Nephron (organoid): ENCODE measurements around the gene BORCS5.
A peak's percentile ranks its signal among the peaks of the same experiment; 100 is the strongest.

ENCODE experiments used
- H3K27ac Mint-ChIP-seq, 3 experiments: 2 replicates each; pipeline ENCODE4 v1.8.0; 2020; ENCODE audit warnings: mixed read lengths in 3 of 3, mild to moderate bottlenecking in 2 of 3, moderate library complexity in 1 of 3
- H3K27me3 Mint-ChIP-seq: 2 replicates; pipeline ENCODE4 v1.8.0; 2021; ENCODE audit warnings: low read depth, mild to moderate bottlenecking, moderate library complexity, mixed read lengths
- H3K36me3 Mint-ChIP-seq: 2 replicates; pipeline ENCODE4 v1.8.0; 2020; ENCODE audit warnings: low read depth, mixed read lengths
- H3K4me1 Mint-ChIP-seq: 2 replicates; pipeline ENCODE4 v1.8.0; 2020; ENCODE audit warnings: mixed read lengths
- H3K4me3 Mint-ChIP-seq, 3 experiments: 2 replicates each; pipeline ENCODE4 v1.8.0; 2020; ENCODE audit warnings: mild to moderate bottlenecking in 3 of 3, mixed read lengths in 3 of 3, moderate library complexity in 2 of 3
- H3K9me3 Mint-ChIP-seq: 2 replicates; pipeline ENCODE4 v1.8.0; 2020; ENCODE audit warnings: mixed read lengths
- TF ChIP-seq, protein P1 (sequence below), 3 experiments: fragments of 200-600 bp; sonication (generic); IDR thresholded peaks; one replicate each; pipeline ENCODE4 v1.5.0; 2021; ENCODE audit warnings: antibody characterized with exemption in 3 of 3; ENCODE audit not compliant: unreplicated experiment in 3 of 3

Gene BORCS5

DNA sequence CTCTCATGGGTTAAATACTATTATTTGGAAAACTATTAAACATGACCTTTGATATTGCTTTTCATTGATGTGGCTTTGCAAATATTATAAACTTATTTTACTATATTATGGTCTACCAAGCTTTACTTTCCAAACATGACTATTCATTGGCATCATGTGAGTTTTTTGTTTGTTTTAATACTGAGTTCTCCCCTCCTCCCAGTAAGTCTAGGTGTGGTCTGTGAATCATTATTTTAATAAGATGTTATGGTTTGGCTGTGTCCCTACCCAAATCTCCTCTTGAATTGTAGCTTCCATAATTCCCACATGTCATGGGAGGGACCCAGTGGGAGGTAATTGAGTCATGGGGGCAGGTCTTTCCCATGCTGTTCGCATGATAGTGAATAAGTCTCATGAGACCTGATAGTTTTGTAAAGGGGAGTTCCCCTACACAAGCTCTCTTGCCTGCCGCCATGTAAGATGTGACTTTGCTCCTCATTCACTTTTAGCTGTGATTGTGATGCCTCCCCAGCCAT lies 80.0 kb downstream of the BORCS5 start:
- TF ChIP-seq, protein P1, sequence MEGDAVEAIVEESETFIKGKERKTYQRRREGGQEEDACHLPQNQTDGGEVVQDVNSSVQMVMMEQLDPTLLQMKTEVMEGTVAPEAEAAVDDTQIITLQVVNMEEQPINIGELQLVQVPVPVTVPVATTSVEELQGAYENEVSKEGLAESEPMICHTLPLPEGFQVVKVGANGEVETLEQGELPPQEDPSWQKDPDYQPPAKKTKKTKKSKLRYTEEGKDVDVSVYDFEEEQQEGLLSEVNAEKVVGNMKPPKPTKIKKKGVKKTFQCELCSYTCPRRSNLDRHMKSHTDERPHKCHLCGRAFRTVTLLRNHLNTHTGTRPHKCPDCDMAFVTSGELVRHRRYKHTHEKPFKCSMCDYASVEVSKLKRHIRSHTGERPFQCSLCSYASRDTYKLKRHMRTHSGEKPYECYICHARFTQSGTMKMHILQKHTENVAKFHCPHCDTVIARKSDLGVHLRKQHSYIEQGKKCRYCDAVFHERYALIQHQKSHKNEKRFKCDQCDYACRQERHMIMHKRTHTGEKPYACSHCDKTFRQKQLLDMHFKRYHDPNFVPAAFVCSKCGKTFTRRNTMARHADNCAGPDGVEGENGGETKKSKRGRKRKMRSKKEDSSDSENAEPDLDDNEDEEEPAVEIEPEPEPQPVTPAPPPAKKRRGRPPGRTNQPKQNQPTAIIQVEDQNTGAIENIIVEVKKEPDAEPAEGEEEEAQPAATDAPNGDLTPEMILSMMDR (IDR thresholded peaks at IDR 0.05; ENCODE audit: unreplicated experiment in 3 of 3): no peak
- Mint-ChIP-seq H3K9me3 (no peaks in the 10 kb centered on the region), H3K4me1 (peaks cover 28% of the 10 kb centered on the region), H3K27me3 (no peaks in the 10 kb centered on the region), H3K27ac (no peak overlapping the region), H3K36me3 (peaks cover 16% of the 10 kb centered on the region), H3K4me3 (no peak overlapping the region)

DNA sequence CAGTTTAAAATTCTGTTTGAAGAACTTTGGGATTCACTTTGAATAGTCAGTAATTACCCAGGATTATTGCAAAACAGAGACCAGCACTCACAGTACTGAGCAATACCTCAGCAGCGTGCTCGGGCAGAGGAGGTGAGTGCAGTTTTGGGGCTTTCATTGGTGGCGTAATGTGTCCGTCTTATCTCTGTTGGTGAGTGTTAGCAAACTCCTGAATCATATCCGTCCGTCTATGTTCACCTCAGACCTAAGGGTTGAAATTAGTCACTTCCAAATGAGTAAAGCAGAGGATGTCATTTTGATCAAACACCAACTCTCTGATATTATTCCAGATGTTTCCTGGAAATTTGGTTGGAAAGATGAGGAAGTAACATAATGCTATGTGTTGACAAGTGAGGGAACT lies 82.8 kb downstream of the BORCS5 start:
- H3K4me1 Mint-ChIP-seq: peaks cover 26% of the 10 kb centered on the region
- H3K27me3 Mint-ChIP-seq: no peaks in the 10 kb centered on the region
- H3K27ac Mint-ChIP-seq: peak overlapping the region in 1 of 3 experiments; percentile 1
- H3K4me3 Mint-ChIP-seq: no peak overlapping the region
- H3K9me3 Mint-ChIP-seq: no peaks in the 10 kb centered on the region
- TF ChIP-seq, protein P1 (IDR thresholded peaks at IDR 0.05; ENCODE audit: unreplicated experiment in 3 of 3): no peak
- peaks cover 16% of the 10 kb centered on the region for H3K36me3 Mint-ChIP-seq

DNA sequence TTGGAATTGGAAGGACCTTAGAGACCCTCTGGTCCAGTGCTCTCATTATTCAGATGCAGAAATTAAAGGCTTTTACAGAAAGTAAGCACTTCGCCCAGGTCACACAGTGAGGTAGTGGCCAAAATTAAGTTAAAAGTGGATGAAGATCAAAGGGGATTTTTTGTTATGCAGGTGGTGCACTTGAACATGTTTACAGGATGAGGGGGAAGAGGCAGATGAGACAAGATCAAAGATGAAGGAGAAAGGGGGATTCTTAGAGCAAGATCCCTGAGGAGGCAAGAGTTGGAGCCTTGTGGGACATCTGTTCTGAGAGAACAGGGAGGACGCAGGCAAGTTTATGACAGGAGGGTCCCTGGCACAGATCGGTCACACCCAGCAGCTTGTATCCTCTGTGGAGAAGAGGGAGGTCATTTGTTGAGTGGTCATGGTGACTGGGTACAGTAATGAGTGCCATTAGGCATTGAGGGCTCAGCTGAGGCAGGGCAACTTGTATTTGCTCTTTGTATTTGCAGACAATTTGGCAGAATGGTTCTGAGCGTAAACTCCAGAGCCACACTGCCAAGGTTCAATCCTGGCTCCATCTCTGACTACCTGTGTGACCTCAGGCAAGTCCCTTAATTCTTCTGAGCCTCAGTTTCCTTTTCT lies 84.0 kb downstream of the BORCS5 start:
- Mint-ChIP-seq H3K36me3 (peaks cover 15% of the 10 kb centered on the region), H3K4me3 (no peak overlapping the region), H3K27ac (peak overlapping the region in 1 of 3 experiments; percentile 30), H3K4me1 (peaks cover 23% of the 10 kb centered on the region), H3K27me3 (no peaks in the 10 kb centered on the region), H3K9me3 (no peaks in the 10 kb centered on the region)
- TF ChIP-seq, protein P1 (IDR thresholded peaks at IDR 0.05; ENCODE audit: unreplicated experiment in 3 of 3): no peak

DNA sequence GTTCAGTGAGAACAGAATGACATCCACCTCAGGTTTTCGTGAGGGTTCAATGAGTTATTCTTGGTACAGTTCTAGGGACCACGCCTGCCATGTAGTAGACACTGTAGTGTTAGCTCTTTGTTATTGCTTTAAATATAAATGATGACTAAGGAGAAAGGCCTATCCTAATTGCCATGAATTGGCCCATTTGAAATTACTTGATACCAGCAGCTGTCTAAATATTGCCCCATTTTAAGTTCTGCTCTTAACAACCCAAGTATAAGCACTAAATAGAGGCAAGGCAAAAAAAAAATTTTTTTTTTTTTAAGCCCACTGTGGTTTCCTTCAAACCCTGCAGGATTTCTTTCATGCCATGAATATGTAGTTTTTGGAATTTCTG lies 84.5 kb downstream of the BORCS5 start:
- no peaks in the 10 kb centered on the region for H3K9me3 Mint-ChIP-seq
- peaks cover 10% of the 10 kb centered on the region for H3K36me3 Mint-ChIP-seq
- no peaks in the 10 kb centered on the region for H3K27me3 Mint-ChIP-seq
- no peak overlapping the region for H3K4me3 Mint-ChIP-seq
- H3K4me1 Mint-ChIP-seq: peaks cover 23% of the 10 kb centered on the region
- H3K27ac Mint-ChIP-seq: no peak overlapping the region
- TF ChIP-seq, protein P1 (IDR thresholded peaks at IDR 0.05; ENCODE audit: unreplicated experiment in 3 of 3): no peak

DNA sequence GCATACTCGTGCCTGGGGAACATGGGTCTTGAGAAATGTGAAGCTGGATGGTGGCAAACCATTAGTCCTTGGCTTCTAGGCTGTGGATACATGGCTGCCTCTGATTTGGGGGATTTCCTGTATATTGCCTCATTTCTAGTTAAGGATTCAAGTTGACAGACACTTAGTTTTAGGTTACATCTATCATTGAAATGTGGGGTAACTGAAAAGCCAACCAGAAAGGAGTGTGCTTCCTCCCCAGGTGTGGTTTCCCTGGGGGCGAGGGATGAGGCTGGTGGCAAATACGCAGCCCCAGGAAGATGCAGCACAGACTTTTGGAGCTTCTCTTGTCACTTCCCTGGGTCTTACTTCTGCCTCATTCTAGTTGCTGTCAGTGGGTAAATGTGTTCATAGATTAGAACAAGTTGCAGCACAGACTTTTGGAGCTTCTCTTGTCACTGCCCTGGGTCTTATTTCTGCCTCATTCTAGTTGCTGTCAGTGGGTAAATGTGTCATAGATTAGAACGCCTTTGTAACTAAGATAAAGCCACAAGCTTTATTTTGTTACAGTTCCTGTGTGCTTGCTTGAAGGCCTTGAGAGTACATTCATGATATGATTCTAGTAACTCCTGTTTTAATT lies 85.1 kb downstream of the BORCS5 start:
- no peak overlapping the region for H3K4me3 Mint-ChIP-seq
- no peaks in the 10 kb centered on the region for H3K27me3 Mint-ChIP-seq
- peak overlapping the region; percentile 75 to 82 (median 79) for H3K27ac Mint-ChIP-seq
- peaks cover 7% of the 10 kb centered on the region for H3K36me3 Mint-ChIP-seq
- TF ChIP-seq, protein P1 (IDR thresholded peaks at IDR 0.05; ENCODE audit: unreplicated experiment in 3 of 3): no peak
- peaks cover 23% of the 10 kb centered on the region for H3K4me1 Mint-ChIP-seq
- H3K9me3 Mint-ChIP-seq: no peaks in the 10 kb centered on the region
